Gastroesophageal sphincter (tissue), 4 donors: ENCODE results near the gene CYSTM1. TPM values are rescaled to one million over a fixed set of nuclear protein-coding genes. Genes with fewer than 3 reads are reported as not detected.

Experiments
- ATAC-seq: fragments of 150-250 bp; one replicate; pipeline ENCODE4 v1.9.1; 2016; ENCODE audit warnings: mild to moderate bottlenecking, moderate library complexity
- H3K27ac ChIP-seq, 4 donors: fragments of 200-600 bp; sonication (generic) in 3 of 4; 1 replicate in 3 of 4; 2 replicates in 1 of 4; pipeline ENCODE4 v1.5.1; 2016 to 2019
- H3K27me3 ChIP-seq: fragments of 200-600 bp; sonication (generic); one replicate; pipeline ENCODE4 v1.5.1; 2019
- H3K36me3 ChIP-seq, 2 donors: fragments of 200-600 bp; sonication (generic); one replicate each; pipeline ENCODE4 v1.5.1; 2019; ENCODE audit warnings: control low read depth in 1 of 2
- H3K4me1 ChIP-seq, 3 donors: fragments of 200-600 bp; sonication (generic); 1 replicate in 2 of 3; 2 replicates in 1 of 3; pipeline ENCODE4 v1.5.1; 2016 to 2019; ENCODE audit warnings: control low read depth in 2 of 3
- H3K4me3 ChIP-seq, 2 donors: fragments of 200-600 bp; sonication (generic); one replicate each; pipeline ENCODE4 v1.5.1; 2019; ENCODE audit warnings: mild to moderate bottlenecking in 1 of 2, moderate library complexity in 1 of 2
- H3K9me3 ChIP-seq, 3 donors: fragments of 200-600 bp; sonication (generic); one replicate each; pipeline ENCODE4 v1.5.1; 2017 to 2019; ENCODE audit warnings: control low read depth in 2 of 3
- EP300 ChIP-seq: sonication (generic); formaldehyde crosslinking; IDR thresholded peaks from one replicate; pipeline ENCODE4 v1.6.1; 2017; ENCODE audit warnings: antibody characterized with exemption, mild to moderate bottlenecking
- POLR2A ChIP-seq, 2 donors: fragments of 450-650 bp; IDR thresholded peaks; one replicate each; pipeline ENCODE4 v1.6.1; 2017; ENCODE audit warnings: antibody characterized with exemption in 2 of 2, mild to moderate bottlenecking in 2 of 2, moderate library complexity in 1 of 2
- POLR2AphosphoS5 ChIP-seq: sonication (generic); formaldehyde crosslinking; IDR thresholded peaks from one replicate; pipeline ENCODE4 v1.6.1; 2017; ENCODE audit warnings: antibody characterized with exemption
- WGBS, 2 donors: methylation state at CpG; one replicate each; pipeline ENCODE4 v1.1.5; 2018; ENCODE audit warnings: low coverage in 1 of 2; 5-methylcytosine and 5-hydroxymethylcytosine counted together
- total RNA-seq, 4 donors: library from RNA; depleted of rRNA; stranded (reverse); fragments of >200 nt; gene quantifications; one replicate each; pipeline ENCODE4 v1.1.0, GENCODE V29; 2016
- TF ChIP-seq, protein P1 (sequence below), 4 experiments: fragments of 200-600 bp in 2 of 4; fragments of 450-650 bp in 2 of 4; sonication (generic) in 1 of 4; IDR thresholded peaks; one replicate each; pipeline ENCODE4 v1.5.1; 2017 to 2019; ENCODE audit warnings: antibody characterized with exemption in 4 of 4, mild to moderate bottlenecking in 2 of 4, moderate library complexity in 2 of 4

The CYSTM1 gene
- total RNA-seq, 4 donors from 2014 or later, result 41.6 to 102 (median 62.3) TPM

DNA sequence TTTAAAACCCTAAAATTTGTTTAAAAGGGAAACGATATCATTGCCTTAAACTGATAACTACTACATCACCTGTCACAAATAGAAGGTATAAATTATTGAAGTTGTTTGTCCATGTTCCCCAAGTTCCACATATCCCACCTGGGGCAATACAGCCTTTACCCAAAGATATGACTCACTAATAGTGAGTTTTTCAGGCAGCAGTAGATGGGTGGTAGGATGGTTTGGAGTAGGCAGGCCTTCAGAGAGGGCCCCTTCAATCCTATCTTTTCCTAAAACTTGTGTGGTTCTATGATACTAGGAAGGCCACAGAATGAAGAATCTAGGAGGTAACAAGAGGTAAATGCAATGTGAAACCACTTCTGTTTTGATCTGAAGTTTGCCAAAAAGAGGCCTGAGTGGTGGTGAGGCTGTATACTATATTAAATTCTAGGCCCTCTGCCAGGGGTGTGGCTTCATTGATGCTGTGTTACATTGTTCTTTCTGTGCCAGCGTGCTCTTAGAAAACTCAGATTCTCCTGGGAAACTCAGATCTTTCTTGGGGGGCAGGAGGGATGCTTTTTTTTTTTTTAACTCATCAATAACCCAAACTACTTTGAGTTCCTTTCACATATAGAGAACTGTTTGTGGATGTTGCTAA lies 7.2 kb downstream of the CYSTM1 start:
- peak; percentile 43 for ATAC-seq
- peak overlapping the region; percentile 45 to 69 (median 63) for H3K27ac ChIP-seq

DNA sequence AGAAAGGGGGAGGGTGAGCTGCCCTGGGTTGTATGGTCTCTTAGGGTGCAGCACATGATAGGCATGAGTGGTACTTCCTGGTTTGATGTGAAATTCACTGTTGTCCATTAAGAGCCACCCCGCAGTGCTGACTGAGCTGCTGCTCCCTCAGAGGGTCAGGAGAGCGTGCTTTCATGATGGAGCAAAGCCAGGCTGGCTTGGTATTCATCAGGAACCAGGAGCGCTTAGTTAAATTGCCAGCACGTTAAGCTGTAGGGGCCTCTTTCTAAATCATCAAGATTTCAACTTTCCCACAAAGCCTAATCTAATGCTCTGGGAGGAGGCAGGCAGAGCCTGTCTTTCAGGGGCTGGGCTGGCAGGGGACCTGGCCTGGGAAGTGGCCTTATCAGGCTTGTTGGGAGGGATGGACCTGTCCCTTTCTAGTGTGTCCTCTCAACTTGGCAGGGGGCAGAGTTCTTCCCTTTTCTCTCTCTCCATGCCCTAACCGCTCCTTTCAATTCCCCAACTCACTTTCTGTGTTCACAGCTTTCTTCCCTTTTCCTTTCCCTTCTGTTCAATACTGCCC lies 7.9 kb downstream of the CYSTM1 start:
- H3K27ac ChIP-seq, result peak overlapping the region; percentile 30 to 69 (median 63)
- peaks cover 10 to 71% (median 15%) of the 10 kb centered on the region in 3 donors for H3K4me1 ChIP-seq
- 55 to 62% methylated on average over 1 to 5 of the region's 5 CpGs for WGBS, 2 donors
- TF ChIP-seq, protein P1, sequence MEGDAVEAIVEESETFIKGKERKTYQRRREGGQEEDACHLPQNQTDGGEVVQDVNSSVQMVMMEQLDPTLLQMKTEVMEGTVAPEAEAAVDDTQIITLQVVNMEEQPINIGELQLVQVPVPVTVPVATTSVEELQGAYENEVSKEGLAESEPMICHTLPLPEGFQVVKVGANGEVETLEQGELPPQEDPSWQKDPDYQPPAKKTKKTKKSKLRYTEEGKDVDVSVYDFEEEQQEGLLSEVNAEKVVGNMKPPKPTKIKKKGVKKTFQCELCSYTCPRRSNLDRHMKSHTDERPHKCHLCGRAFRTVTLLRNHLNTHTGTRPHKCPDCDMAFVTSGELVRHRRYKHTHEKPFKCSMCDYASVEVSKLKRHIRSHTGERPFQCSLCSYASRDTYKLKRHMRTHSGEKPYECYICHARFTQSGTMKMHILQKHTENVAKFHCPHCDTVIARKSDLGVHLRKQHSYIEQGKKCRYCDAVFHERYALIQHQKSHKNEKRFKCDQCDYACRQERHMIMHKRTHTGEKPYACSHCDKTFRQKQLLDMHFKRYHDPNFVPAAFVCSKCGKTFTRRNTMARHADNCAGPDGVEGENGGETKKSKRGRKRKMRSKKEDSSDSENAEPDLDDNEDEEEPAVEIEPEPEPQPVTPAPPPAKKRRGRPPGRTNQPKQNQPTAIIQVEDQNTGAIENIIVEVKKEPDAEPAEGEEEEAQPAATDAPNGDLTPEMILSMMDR (IDR thresholded peaks at IDR 0.05), result no peak
- peak; percentile 25 for TF ChIP-seq POLR2AphosphoS5
- H3K4me3 ChIP-seq, result no peak overlapping the region
- H3K27me3 ChIP-seq, result no peaks in the 10 kb centered on the region
- H3K36me3 ChIP-seq, result no peaks in the 10 kb centered on the region
- no peaks in the 10 kb centered on the region for H3K9me3 ChIP-seq
- ATAC-seq, result peak; percentile 55

More for the DNA sequence above, 7.2 kb downstream of the CYSTM1 start:
- peaks cover 12 to 78% (median 19%) of the 10 kb centered on the region in 3 donors for H3K4me1 ChIP-seq
- TF ChIP-seq POLR2A (IDR thresholded peaks at IDR 0.05) (no peak), POLR2AphosphoS5 (no peak), EP300 (no peak)
- TF ChIP-seq, protein P1 (IDR thresholded peaks at IDR 0.05), result no peak
- 50 to 59% methylated on average over 2 of the region's 2 CpGs for WGBS, 2 donors
- H3K36me3 ChIP-seq, result no peaks in the 10 kb centered on the region
- no peaks in the 10 kb centered on the region for H3K27me3 ChIP-seq
- no peaks in the 10 kb centered on the region for H3K9me3 ChIP-seq
- H3K4me3 ChIP-seq, result no peak overlapping the region

DNA sequence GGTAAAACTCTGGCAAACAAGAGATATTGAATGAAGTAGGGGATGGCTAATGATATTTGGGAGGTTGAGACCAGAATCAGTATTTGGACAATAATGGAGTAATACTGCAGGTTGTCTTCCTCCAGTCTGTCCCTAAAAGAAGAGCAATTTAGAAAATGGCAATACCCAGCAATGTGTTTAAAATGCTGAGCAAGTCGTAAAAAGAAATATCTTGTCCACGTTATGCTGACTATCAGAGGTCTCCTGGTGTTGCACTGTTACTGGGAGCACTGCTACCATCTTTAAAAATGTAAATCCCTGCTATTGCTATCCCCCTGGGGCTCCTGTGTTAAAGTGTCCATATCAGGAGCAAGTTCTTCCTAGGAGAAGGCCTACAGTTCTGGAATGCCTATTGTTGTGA lies 10.4 kb downstream of the CYSTM1 start:
- Histone ChIP-seq H3K36me3 (no peaks in the 10 kb centered on the region), H3K9me3 (no peaks in the 10 kb centered on the region), H3K4me1 (peaks cover 10 to 53% (median 11%) of the 10 kb centered on the region in 3 donors), H3K27ac (no peak overlapping the region), H3K27me3 (no peaks in the 10 kb centered on the region), H3K4me3 (no peak overlapping the region)
- no peak for ATAC-seq
- TF ChIP-seq, protein P1 (IDR thresholded peaks at IDR 0.05), result no peak
- no peak for TF ChIP-seq POLR2AphosphoS5
- no peak for TF ChIP-seq POLR2A (IDR thresholded peaks at IDR 0.05)
- no peak for TF ChIP-seq EP300
- WGBS, 2 donors, result 83% methylated on average over 2 of the region's 2 CpGs

DNA sequence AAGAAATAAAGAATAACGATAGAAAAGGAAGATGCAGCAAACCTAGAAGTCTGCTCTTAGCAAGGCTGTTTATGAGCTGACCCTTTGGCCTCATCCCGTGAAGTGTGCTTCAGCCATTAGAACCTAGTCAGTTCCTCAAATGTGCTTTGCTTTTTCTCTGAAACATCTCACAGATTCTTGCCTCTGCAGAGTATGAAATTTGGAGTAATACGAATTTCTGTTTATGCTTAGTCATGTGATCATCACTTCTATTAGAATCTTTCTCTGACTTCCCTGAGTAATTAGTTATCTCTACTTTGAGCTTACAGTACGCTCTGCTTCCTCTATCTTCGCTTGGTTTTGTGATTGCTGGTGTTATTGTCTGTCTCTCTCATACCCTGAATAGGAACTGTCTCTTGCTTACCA lies 11.3 kb downstream of the CYSTM1 start:
- Histone ChIP-seq H3K9me3 (no peaks in the 10 kb centered on the region), H3K27ac (no peak overlapping the region), H3K27me3 (no peaks in the 10 kb centered on the region), H3K4me3 (no peak overlapping the region), H3K4me1 (peaks cover 16 to 53% (median 16%) of the 10 kb centered on the region in 3 donors), H3K36me3 (no peaks in the 10 kb centered on the region)
- WGBS, 2 donors, result 67 to 74% methylated on average over 4 to 5 of the region's 5 CpGs
- TF ChIP-seq, protein P1 (IDR thresholded peaks at IDR 0.05), result no peak
- TF ChIP-seq POLR2A (IDR thresholded peaks at IDR 0.05) (no peak), POLR2AphosphoS5 (no peak)
- ATAC-seq, result no peak

DNA sequence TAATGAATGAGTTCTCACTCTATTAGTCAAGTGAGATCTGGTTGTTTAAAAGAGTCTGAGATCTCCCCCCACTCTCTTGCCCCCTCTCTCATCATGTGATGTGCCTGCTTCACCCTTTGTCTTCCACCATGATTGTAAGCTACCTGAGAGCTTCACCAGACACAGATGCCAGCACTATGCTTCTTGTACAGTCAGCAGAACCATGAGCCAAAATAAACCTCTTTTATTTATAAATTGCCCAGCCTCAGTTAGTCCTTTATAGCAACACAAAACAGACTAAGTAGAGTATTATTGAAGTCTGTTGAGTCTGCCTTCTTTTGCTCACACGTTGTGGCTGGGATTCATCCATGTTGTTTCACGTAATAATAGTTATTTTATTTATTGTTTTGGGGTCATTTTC lies 14.3 kb downstream of the CYSTM1 start:
- Histone ChIP-seq H3K4me3 (no peak overlapping the region), H3K4me1 (peaks cover 6 to 38% (median 10%) of the 10 kb centered on the region in 3 donors), H3K27me3 (no peaks in the 10 kb centered on the region), H3K9me3 (no peaks in the 10 kb centered on the region), H3K27ac (no peak overlapping the region), H3K36me3 (peaks cover 0 to under 1% of the 10 kb centered on the region in 2 donors)
- TF ChIP-seq POLR2AphosphoS5 (no peak), EP300 (no peak), POLR2A (IDR thresholded peaks at IDR 0.05) (no peak)
- TF ChIP-seq, protein P1 (IDR thresholded peaks at IDR 0.05), result no peak
- no peak for ATAC-seq
- 69 to 83% methylated on average over 2 of the region's 2 CpGs for WGBS, 2 donors
